ENCODE measurements around the gene LY6G6F.
"Not testable (repeated sequence)": the region's sequence is repeated elsewhere in the genome, so short reads cannot be mapped to it uniquely, and the experiment has no call there.

LY6G6F gene

GRCh38 chr6:31702819-31703716 is 3.6 kb upstream of the LY6G6F start, which contains the start of gene ABHD16A:
Gene ABHD16A (minus strand): TSS chr6:31703324. CDS start chr6:31703281, 43 bp downstream.
- DNase-seq = peak; percentile 98

GRCh38 chr6:31705931-31706330 is 735 bp upstream of the LY6G6F start:
- DNase-seq = no peak

DNA sequence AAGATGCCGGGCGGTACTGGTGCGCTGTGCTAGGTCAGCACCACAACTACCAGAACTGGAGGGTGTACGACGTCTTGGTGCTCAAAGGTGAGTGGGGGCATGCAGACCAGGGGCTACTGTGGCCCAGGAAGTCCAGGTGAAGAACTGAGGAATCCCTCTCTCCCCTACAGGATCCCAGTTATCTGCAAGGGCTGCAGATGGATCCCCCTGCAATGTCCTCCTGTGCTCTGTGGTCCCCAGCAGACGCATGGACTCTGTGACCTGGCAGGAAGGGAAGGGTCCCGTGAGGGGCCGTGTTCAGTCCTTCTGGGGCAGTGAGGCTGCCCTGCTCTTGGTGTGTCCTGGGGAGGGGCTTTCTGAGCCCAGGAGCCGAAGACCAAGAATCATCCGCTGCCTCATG is 1.0 kb downstream of the LY6G6F start:
- DNase-seq = no peak

- no peak for DNase-seq
Measured at GRCh38 chr6:31708224-31708623, 1.6 kb downstream of the LY6G6F start.

DNA sequence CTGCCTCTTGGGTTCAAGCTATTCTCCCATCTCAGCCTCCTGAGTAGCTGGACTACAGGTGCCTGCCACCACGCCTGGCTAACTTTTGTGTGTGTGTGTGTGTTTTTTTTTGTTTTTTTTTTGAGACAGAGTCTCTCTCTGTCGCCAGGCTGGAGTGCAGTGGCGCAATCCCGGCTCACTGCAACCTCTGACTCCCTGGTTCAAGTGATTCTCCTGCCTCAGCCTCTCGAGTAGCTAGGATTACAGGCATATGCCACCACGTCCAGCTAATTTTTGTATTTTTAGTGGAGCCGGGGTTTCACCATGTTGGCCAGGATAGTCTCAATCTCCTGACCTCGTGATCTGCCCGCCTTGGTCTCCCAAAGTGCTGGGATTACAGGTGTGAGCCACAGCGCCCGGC is 2.5 kb downstream of the LY6G6F start:
- not testable (repeated sequence) for DNase-seq

DNA sequence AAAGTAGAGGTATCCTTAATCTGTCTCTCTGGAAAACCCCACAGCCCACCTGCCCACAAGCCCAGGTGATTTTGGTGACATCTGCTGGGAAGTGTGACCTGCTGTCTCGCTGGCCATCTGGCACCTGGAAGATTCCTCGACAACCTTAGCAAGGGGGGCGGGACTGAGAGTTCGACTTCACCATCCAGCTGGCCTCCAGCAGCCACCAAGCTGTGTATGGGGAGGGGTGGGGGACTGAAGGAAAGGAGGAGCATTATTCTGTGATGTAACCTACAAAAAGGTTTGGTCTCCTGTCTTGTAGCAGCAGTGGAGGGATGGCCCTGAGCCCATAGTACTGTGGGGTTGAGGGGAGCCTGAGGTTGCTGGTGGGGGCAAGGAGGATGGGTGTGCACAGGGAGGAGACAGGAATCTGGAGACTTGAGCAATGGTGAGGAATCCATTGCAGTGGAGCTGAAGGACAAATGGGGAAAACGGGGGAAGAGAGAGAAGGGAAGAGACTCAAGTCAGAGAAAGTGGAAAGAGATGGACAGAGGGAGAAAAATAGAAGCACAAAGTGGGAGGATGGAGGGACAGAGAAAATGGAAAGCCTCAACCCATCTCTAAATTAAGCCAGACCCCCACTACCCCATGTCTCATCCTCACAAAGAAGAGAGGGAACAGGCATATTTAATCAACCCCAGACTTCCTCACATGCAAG is 4.0 kb downstream of the LY6G6F start:
- DNase-seq = peak; percentile 84

- DNase-seq = no peak
Measured at GRCh38 chr6:31711233-31711632, 4.6 kb downstream of the LY6G6F start.

DNA sequence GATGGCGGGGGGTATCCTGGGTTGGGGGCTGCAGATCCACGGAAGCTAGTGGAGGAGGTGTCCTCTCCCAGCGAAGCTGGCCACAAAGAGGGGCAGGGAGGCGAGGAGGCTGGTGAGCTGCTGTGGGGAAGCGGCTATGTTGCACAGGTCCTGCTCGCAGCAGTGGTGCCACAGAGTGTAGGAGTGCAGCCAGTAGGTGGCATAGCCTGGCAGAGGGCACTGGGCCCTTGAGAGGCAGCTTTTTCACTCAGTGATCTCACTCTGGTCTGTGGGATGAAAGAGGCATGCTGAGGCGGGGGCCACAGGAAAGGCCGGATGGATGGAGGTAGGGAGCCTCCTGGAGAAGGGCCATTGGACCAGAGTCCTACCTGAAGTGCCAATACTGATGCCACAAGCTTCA is 5.6 kb downstream of the LY6G6F start:
- DNase-seq = no peak

GRCh38 chr6:31713465-31713864 is 6.8 kb downstream of the LY6G6F start:
- DNase-seq = no peak

DNA sequence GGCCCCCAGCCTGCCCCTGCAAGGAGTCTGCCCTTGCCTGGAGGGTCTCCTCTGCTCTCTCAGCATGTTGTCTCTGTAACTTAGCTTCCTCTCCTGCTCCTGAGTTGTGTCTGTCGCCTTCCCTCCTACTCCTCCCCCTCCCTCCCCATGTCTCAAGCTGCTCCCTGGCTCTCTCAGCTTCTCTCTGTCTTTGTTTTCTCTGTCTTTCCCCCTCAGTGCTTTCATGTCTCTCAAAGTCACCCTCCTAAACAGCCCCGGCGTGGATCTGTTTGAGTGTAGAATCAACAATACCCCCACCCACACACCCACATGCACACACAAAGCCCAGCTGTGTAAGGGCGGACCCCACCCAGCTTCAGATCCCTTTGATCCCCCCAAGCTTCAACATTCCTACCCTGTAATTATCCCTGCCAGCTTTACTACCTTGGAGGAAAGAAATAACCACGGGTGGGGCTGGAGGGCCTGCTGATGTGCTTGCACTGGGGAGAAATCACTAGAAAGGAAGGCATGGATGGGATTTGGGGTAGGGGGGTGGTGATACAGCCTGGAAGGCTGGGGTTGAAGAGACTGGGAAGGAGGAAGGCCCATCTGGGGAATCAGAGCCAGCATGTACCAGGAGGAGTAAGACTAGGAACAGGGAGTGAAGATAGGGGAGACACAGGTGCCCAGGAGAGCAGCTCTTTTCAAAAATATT is 7.5 kb downstream of the LY6G6F start:
- DNase-seq = peak; percentile 24

DNA sequence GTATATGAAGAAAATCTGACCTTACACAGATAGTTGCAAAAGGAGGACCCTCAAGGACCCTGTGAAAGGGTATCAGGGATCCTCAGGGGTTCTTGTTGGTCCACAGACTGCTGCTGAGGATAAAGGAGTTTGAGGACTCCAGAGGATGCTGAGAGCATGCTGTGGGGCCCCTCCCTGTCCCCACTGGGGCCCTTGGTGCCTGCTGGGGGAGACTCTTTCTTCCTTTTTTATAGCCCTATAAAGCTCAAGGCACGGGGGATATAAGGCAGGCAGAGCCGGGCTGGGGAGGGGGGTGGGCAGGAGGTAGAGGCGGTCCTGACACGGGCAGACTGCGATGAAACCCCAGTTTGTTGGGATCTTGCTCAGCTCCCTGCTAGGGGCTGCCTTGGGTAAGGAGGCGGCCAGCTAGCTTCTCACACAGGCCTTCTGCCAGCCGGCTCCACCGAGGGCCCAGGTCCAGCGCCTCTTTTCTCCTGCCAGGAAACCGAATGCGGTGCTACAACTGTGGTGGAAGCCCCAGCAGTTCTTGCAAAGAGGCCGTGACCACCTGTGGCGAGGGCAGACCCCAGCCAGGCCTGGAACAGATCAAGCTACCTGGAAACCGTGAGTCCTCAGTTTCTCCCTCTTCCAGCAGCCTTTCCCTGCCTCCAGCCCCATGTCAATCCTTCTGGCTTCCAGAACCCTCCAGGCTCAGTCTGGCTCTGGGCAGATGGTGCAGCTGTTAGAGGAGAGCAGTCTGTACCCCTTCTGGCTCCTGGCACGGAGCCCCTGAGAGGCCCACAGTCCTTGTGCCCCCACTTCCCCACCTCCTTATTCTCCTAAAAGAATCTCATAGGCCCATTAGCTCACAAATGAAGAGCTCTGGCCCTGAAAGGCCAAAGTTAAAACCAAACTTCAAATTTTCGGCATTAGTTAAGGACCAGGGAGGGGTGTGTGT is 8.6 kb downstream of the LY6G6F start, which contains the start of gene LY6G6D:
Gene LY6G6D (plus strand): TSS at position 327 of the 937 bp plus-strand sequence. CDS start 8 bp downstream, at position 335.
- DNase-seq = peak; percentile 58

DNA sequence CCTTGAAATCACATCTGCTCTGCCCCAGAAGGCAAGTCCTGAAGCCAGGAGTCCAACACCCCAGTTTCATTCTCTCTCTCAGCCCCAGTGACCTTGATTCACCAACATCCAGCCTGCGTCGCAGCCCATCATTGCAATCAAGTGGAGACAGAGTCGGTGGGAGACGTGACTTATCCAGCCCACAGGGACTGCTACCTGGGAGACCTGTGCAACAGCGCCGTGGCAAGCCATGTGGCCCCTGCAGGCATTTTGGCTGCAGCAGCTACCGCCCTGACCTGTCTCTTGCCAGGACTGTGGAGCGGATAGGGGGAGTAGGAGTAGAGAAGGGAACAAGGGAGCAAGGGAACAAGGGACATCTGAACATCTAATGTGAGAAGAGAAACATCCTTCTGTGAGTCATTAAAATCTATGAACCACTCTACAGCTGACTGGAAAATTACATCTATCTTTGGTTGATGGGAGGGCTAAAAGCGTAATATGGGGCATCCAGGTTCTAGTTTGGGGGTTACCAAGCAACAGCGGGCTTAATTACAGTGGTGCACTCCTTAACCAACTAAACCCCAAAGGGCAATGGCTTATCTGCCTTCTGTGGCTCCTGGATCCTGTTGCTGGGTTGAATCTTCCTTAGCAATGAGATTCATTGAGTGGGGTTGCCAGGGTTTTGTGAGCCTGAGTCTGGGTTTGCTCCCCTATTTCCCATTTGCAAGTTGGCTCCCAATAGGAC is 11.0 kb downstream of the LY6G6F start:
- no peak for DNase-seq

DNA sequence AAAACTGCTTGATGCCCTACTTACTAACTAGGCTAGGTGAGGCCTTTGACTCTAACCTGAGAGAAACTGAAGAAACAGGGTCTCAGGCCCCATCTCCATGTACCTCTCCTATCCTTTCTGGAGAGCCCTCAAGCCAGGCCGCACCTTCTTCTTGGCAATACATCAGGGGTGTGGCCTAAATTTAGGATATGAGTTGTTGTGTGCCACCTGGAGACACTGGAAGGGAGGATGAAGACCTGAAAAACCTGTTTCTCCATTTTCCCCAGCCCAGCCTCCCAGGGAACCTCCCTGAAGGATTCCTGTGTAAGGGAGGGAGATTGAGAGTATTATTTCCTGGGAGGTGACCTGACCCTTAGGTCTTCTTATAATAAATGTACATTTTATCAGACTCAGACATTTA is 11.6 kb downstream of the LY6G6F start:
- no peak for DNase-seq

DNA sequence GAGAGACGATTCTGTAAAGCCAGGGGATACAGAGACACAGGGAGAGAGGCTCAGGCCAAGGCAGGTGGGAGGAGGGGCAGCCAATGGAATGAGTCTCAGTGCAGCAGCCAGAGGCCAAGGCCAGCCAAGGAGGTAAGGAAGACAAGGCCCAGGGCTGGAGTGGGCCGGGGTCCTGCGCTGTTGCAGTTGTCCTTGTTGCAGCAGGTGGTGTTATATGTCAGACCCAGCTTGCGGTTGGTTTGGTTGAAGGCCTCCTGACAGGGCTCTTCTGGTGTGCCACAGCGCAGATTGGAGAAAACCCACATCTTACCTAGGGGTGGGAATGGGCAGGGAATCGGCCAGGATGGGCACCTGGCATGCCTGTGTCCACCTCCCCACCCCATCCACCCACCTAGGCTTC is 12.3 kb downstream of the LY6G6F start:
- no peak for DNase-seq

DNA sequence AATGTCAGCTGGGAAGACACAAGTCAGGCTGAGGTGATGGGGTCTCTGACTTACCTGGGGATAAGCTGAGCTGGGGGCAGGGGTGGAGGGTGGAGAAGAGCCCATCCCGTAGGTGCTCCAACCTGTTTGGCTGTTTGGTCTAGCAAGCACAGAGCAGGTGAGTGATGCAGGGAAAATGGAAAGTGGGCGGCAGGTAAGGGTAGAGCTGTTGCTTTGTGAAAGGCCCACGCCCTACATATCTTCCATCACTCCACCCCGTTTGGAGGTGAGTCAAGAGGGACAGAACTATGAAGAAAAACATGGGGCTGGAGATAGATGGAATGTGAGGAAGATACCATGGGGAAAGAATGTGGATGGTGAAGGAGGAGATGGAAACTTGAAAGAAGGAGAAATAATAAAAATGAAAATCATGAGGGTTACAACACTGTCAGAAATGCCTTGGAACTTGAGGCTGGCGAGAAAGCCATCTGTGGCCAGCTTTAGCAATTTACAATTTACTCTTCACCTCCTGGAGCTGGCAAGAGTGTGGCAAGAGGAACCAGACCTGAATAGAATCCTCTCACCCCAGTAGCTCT is 13.6 kb downstream of the LY6G6F start:
- no peak for DNase-seq

- no peak for DNase-seq
Measured at GRCh38 chr6:31721351-31722020, 14.8 kb downstream of the LY6G6F start, which contains the start of gene LY6G6C. Gene LY6G6C (minus strand): TSS chr6:31721746. CDS start chr6:31721679, 67 bp downstream.

DNA sequence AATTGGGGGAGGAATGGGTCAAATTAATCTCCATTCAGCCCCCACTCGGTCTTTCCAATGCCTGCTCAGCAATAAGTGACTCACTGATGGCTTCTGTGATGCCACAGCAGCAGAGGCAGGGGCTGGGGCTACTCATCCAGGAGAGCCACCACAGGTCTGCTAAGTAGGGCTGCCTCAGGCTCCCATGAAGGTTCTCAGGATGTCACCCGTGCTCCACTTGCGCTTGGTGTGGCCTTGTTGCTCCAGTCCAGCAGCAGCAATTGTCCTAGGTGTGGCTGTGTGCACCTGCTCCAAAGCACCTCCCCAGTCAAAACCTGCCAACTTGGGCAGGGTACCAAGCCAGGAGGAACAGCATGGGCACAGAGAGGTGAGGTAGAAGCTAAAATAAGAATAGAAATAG is 15.5 kb downstream of the LY6G6F start:
- no peak for DNase-seq

DNA sequence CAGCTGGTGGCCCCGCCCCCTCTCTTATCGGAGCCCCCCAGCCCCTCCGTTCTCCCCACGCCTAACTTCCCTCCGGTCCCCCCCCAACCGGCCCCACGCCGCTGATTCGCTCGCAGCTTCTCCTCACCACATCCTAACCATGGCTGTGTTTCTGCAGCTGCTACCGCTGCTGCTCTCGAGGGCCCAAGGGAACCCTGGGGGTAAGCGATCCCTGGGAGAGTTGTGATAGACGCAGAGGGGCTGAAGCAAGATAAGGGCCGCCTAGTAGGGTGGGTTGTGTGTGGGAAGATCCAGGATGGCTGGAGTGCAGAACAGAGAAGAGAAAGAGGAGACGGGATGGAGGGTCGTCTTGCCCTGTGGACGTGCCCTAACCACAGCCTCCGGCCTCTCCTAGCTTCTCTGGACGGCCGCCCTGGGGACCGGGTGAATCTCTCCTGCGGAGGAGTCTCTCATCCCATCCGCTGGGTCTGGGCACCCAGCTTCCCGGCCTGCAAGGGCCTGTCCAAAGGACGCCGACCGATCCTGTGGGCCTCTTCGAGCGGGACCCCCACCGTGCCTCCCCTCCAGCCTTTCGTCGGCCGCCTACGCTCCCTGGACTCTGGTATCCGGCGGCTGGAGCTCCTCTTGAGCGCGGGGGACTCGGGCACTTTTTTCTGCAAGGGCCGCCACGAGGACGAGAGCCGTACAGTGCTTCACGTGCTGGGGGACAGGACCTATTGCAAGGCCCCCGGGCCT is 16.7 kb downstream of the LY6G6F start, which contains the start of gene MPIG6B:
Gene MPIG6B (plus strand): TSS at position 129 of the 735 bp plus-strand sequence. CDS start 11 bp downstream, at position 140.
- no peak for DNase-seq

- no peak for DNase-seq
Measured at GRCh38 chr6:31723980-31724691, 17.5 kb downstream of the LY6G6F start.

Measured in NCI-H2171 treated with DMSO at 0.1 percent for 48 hours (cell line).